M059J (cell line): ENCODE results near the gene NUMB. TPM values are rescaled to one million over a fixed set of nuclear protein-coding genes. Genes with fewer than 3 reads are reported as not detected.
A peak's percentile ranks its signal among the peaks of the same experiment; 100 is the strongest.

Experiments
- DNase-seq: peaks from one replicate; pipeline ENCODE4 v3.0.0-alpha.2; 2012; ENCODE audit warnings: low read depth
- total RNA-seq: library from RNA; depleted of rRNA; stranded (reverse); fragments of >200 nt; shearing (Covaris generic); gene quantifications from 2 replicates; pipeline ENCODE4 v1.2.3, GENCODE V29; 2014; rRNA removed

The NUMB gene
- total RNA-seq, 1 experiment from 2014 or later = 21.8 TPM

DNA sequence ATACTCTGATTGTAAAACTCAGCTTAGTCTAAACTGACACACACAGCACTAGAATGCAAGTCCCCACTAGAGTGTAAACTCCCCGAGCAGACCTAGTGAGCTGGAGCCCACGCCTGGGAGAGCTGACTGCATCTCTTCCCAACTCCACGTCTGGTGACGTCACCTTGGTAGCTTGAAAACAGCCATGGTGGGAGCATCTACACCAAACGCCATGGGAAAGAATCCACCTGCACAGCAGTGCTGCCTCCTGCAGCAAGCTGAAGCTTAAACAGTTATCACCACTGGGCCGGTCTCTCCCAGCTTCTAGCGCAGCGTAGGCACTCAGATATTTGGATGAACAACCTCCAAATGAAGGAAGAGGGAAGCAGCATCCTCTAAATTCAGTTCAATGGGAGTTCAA is 225.4 kb downstream of the NUMB start:
- no peak for DNase-seq

- DNase-seq = peak; percentile 22
Measured at GRCh38 chr14:73231981-73232851, 226.1 kb downstream of the NUMB start.

GRCh38 chr14:73230051-73230450 is 228.3 kb downstream of the NUMB start:
- no peak for DNase-seq

- peak; percentile 91 for DNase-seq
Measured at GRCh38 chr14:73227812-73228781, 230.2 kb downstream of the NUMB start.

DNA sequence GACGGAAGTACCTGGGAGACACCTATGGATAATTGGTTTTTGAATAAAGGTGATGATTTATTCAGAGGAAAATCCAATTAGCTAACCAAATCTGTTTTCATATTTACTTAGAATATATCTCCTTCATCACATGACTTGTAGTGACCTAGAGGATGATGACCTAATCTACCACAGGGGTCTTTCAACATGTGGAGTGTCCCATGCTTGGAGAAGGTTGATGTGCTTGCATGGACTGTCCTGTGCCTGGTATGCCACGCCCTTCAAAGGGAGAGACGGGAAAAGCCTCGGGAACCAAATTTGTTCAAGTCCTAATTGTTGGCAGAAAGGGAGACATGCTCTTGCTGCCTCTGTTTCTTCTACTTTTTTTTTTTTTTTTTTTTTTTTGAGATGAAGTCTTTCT is 232.8 kb downstream of the NUMB start:
- DNase-seq = no peak

Other genes with a start within 250 kb of the NUMB start
- gene PAPLN, start 221.0 kb downstream of the NUMB start, total RNA-seq = 0.44 and 2.0 TPM in 2 replicates
- gene RIOX1, start 32.4 kb upstream of the NUMB start, total RNA-seq = 7.2 and 14.1 TPM in 2 replicates
- 2.1 and 2.8 TPM in 2 replicates for gene ACOT1, start 78.6 kb upstream of the NUMB start, total RNA-seq
- gene HEATR4, start 100.4 kb upstream of the NUMB start, total RNA-seq = 0.02 TPM in 1 of 2 replicates, not detected in the other
- 18.5 and 26.1 TPM in 2 replicates for gene ACOT2, start 110.7 kb upstream of the NUMB start, total RNA-seq
- gene ACOT4, start 133.3 kb upstream of the NUMB start, total RNA-seq = 0.15 TPM in 1 of 2 replicates, not detected in the other
- gene ACOT6, start 154.0 kb upstream of the NUMB start, total RNA-seq = not detected in 2 replicates
- 3.2 and 20.6 TPM in 2 replicates for gene DNAL1, start 186.4 kb upstream of the NUMB start, total RNA-seq